Measurements from ENCODE around the gene DENND4B. TPM values are rescaled to one million over a fixed set of nuclear protein-coding genes. Genes with fewer than 3 reads are reported as not detected.
"Not testable (repeated sequence)": the region's sequence is repeated elsewhere in the genome, so short reads cannot be mapped to it uniquely, and the experiment has no call there.

Gene DENND4B
- polyA plus RNA-seq, 1 donor: 44.7 TPM

DNA sequence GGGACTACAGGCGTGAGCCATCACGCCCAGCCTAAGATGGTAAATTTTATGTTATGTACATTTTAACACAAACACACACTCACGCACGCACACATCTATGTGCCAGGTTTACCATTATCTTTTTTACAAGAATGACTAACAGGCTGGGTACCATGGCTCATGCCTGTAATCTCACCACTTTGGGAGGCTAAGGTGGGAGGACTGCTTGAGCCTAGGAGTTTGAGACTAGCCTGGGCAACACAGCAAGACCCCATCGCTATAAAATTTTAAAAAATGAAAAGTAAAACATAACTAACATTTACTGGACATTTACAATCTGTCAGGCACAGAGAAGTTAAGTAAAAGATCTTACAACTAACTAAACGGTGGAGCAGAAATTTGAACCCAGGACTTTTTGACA lies 38.4 kb downstream of the DENND4B start:
- H3K27ac ChIP-seq (ENCODE audit: low read length): no peak overlapping the region

DNA sequence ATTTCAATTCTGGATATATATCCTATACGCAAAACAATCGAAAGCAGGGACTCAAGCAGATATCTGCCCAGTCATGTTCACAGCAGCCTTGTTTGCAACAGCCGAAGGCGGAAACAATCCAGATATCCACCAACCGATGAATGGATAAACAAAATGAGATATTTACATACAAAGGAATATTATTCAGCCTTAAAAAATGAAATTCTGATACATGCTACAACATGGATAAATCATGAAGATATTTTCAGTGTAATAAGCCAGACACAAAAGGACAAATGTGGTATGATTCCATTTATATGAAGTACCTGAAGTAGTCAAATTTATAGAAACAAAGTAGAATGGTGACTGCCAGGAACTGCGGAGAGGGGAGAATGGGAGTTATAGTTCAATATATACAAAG lies 39.4 kb downstream of the DENND4B start:
- no peaks in the 10 kb centered on the region for H3K27me3 ChIP-seq (ENCODE audit: control insufficient read depth, insufficient read depth, low read length)
- H3K9me3 ChIP-seq (ENCODE audit: control insufficient read depth, low read depth, low read length): no peaks in the 10 kb centered on the region
- no peaks in the 10 kb centered on the region for H3K4me1 ChIP-seq (ENCODE audit: control insufficient read depth, insufficient read depth, low read length)
- peaks cover 12% of the 10 kb centered on the region for H3K36me3 ChIP-seq (ENCODE audit: control insufficient read depth, insufficient read depth, low read length)
- DNase-seq: no peak
- H3K27ac ChIP-seq (ENCODE audit: low read length): no peak overlapping the region
- no peak overlapping the region for H3K4me3 ChIP-seq (ENCODE audit: low read length)
- no CpG with 5 or more reads among the region's 6 CpGs for WGBS (ENCODE audit: insufficient coverage, low lambda C conversion rate)

More for the DNA sequence above, 38.4 kb downstream of the DENND4B start:
- 100% methylated on average over 1 of the region's 6 CpGs for WGBS (ENCODE audit: insufficient coverage, low lambda C conversion rate)
- no peaks in the 10 kb centered on the region for H3K9me3 ChIP-seq (ENCODE audit: control insufficient read depth, low read depth, low read length)
- H3K4me1 ChIP-seq (ENCODE audit: control insufficient read depth, insufficient read depth, low read length): no peaks in the 10 kb centered on the region
- no peak overlapping the region for H3K4me3 ChIP-seq (ENCODE audit: low read length)
- H3K36me3 ChIP-seq (ENCODE audit: control insufficient read depth, insufficient read depth, low read length): peaks cover 10% of the 10 kb centered on the region
- H3K27me3 ChIP-seq (ENCODE audit: control insufficient read depth, insufficient read depth, low read length): no peaks in the 10 kb centered on the region
- no peak for DNase-seq

DNA sequence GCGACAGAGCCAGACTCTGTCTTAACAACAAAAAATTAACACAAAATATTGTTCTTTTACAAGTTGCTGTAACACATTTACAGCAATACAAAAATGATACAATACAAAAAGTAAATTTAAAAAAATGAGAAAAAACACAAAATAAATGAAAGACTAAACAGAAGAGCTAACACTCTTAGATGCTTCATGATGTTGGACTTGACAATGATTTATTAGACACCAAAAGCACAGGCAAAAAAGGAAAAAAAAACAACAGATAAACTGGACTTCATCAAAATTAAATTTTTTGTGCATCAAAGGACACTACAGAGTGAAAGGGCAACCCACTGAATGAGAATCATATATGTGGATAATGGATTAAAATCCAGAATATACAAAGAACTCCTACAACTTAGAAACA lies 40.1 kb downstream of the DENND4B start:
- Histone ChIP-seq H3K4me3 (ENCODE audit: low read length) (no peak overlapping the region), H3K36me3 (ENCODE audit: control insufficient read depth, insufficient read depth, low read length) (peaks cover 12% of the 10 kb centered on the region), H3K27ac (ENCODE audit: low read length) (no peak overlapping the region), H3K4me1 (ENCODE audit: control insufficient read depth, insufficient read depth, low read length) (no peaks in the 10 kb centered on the region), H3K27me3 (ENCODE audit: control insufficient read depth, insufficient read depth, low read length) (no peaks in the 10 kb centered on the region), H3K9me3 (ENCODE audit: control insufficient read depth, low read depth, low read length) (no peaks in the 10 kb centered on the region)
- DNase-seq: no peak
- no CpG with 5 or more reads among the region's 1 CpG for WGBS (ENCODE audit: insufficient coverage, low lambda C conversion rate)

DNA sequence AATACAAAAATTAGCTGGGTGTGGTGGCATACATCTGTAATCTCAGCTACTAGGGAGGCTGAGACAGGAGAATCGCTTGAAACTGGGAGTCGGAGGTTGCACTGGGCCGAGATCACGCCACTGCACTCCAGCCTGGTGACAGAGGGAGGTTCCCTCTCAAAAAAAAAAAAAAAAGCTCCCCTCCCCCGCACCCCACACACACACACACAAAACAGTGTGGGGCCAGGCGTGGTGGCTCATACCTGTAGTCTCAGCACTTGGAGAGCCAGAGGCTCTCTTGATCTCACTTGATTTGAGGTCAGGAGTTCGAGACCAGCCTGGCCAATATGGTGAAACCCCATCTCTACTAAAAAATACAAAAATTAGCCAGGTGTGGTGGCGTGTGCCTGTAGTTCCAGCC lies 40.6 kb downstream of the DENND4B start:
- H3K4me1 ChIP-seq (ENCODE audit: control insufficient read depth, insufficient read depth, low read length); H3K27ac ChIP-seq (ENCODE audit: low read length); H3K4me3 ChIP-seq (ENCODE audit: low read length); DNase-seq; H3K9me3 ChIP-seq (ENCODE audit: control insufficient read depth, low read depth, low read length); H3K27me3 ChIP-seq (ENCODE audit: control insufficient read depth, insufficient read depth, low read length): not testable (repeated sequence)
- H3K36me3 ChIP-seq (ENCODE audit: control insufficient read depth, insufficient read depth, low read length): peaks cover 12% of the 10 kb centered on the region
- WGBS (ENCODE audit: insufficient coverage, low lambda C conversion rate): no CpG with 5 or more reads among the region's 8 CpGs

DNA sequence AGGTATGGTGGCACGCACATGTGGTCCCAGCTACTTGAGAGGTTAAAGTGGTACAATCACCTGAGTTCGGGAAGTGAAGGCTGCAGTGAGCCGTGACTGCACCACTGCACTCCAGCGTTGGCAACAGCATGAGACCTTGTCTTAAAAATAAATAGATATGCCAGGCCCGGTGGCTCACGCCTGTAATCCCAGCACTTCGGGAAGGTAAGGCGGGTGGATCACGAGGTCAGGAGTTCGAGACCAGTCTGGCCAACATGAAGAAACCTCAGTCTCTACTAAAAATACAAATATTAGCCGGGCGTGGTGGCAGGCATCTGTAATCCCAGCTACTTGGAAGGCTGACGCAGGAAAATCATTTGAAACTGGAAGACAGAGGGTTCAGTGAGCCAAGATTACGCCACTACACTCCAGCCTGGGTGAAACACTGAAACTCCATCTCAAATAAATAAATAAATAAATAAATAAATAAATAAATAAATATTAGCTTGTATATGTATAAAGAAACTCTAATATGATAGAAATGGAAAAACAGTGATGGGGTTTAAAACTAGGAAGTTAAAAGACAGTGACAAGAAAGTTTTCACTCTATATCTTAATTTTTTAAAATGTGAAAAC lies 42.6 kb downstream of the DENND4B start:
- Histone ChIP-seq H3K4me1 (ENCODE audit: control insufficient read depth, insufficient read depth, low read length) (no peaks in the 10 kb centered on the region), H3K27ac (ENCODE audit: low read length) (no peak overlapping the region), H3K4me3 (ENCODE audit: low read length) (no peak overlapping the region), H3K36me3 (ENCODE audit: control insufficient read depth, insufficient read depth, low read length) (peaks cover 20% of the 10 kb centered on the region), H3K9me3 (ENCODE audit: control insufficient read depth, low read depth, low read length) (no peaks in the 10 kb centered on the region), H3K27me3 (ENCODE audit: control insufficient read depth, insufficient read depth, low read length) (no peaks in the 10 kb centered on the region)
- WGBS (ENCODE audit: insufficient coverage, low lambda C conversion rate): no CpG with 5 or more reads among the region's 14 CpGs
- no peak for DNase-seq

DNA sequence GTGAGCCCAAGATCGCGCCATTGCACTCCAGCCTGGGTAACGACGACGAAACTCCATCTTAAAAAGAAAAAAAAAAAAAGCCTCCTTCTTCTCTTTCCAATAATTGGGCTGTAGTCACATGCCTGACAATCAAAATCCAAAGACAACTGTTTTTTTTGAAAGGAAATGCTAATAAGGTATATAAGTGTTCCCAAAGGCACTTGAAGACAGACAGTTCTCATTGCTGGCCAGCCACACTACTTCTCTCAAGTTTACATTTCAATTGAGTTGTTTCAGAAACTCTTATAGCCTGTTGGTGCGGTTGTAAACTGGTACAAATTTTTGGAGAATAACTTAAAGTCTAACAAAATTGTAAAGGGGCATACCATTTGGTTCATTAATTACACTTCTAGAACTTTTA lies 47.0 kb downstream of the DENND4B start:
- no peaks in the 10 kb centered on the region for H3K27me3 ChIP-seq (ENCODE audit: control insufficient read depth, insufficient read depth, low read length)
- H3K9me3 ChIP-seq (ENCODE audit: control insufficient read depth, low read depth, low read length): no peaks in the 10 kb centered on the region
- no peaks in the 10 kb centered on the region for H3K4me1 ChIP-seq (ENCODE audit: control insufficient read depth, insufficient read depth, low read length)
- no CpG with 5 or more reads among the region's 6 CpGs for WGBS (ENCODE audit: insufficient coverage, low lambda C conversion rate)
- H3K27ac ChIP-seq (ENCODE audit: low read length): no peak overlapping the region
- DNase-seq: no peak
- no peak overlapping the region for H3K4me3 ChIP-seq (ENCODE audit: low read length)
- peaks cover 18% of the 10 kb centered on the region for H3K36me3 ChIP-seq (ENCODE audit: control insufficient read depth, insufficient read depth, low read length)

DNA sequence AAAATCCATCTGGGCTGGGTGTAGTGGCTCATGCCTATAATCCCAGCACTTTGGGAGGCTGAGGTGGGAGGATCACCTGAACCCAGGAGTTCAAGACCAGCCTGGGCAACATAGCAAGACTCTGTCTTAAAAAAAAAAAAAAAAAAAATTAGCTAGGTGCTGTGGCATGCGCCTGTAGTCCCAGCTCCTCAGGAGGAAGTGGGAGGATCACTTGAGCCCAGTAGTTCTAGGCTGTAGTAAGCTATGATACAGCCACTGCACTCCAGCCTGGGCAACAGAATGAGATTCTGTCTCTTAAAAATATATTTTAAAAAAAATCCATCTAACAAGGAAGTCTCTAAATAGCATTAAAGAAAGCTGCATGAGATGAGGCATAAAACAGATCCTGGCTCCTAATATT lies 50.7 kb downstream of the DENND4B start:
- H3K4me3 ChIP-seq (ENCODE audit: low read length); H3K27ac ChIP-seq (ENCODE audit: low read length); H3K9me3 ChIP-seq (ENCODE audit: control insufficient read depth, low read depth, low read length); H3K4me1 ChIP-seq (ENCODE audit: control insufficient read depth, insufficient read depth, low read length); DNase-seq; H3K27me3 ChIP-seq (ENCODE audit: control insufficient read depth, insufficient read depth, low read length): not testable (repeated sequence)
- no CpG with 5 or more reads among the region's 1 CpG for WGBS (ENCODE audit: insufficient coverage, low lambda C conversion rate)
- H3K36me3 ChIP-seq (ENCODE audit: control insufficient read depth, insufficient read depth, low read length): peaks cover 11% of the 10 kb centered on the region

DNA sequence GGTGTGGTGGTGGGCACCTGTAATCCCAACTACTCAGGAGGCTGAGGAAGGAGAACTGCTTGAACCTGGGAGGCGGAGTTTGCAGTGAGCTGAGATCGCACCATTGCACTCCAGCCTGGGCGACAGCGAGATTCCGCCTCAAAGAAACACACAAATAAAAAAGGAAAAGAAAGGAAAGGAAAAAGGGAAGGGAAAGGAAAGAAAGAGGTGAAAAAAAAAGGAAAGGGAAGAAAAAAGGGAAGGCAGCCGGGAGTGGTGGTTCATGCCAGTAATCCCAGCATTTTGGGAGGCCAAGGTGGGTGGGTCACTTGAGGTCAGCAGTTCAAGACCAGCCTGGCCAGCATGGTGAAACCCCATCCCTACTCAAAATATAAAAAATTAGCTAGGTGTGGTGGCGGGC lies 55.5 kb downstream of the DENND4B start:
- not testable (repeated sequence) for H3K36me3 ChIP-seq (ENCODE audit: control insufficient read depth, insufficient read depth, low read length); DNase-seq; H3K27me3 ChIP-seq (ENCODE audit: control insufficient read depth, insufficient read depth, low read length); H3K4me1 ChIP-seq (ENCODE audit: control insufficient read depth, insufficient read depth, low read length); H3K4me3 ChIP-seq (ENCODE audit: low read length); H3K27ac ChIP-seq (ENCODE audit: low read length); H3K9me3 ChIP-seq (ENCODE audit: control insufficient read depth, low read depth, low read length)
- 100% methylated on average over 5 of the region's 7 CpGs for WGBS (ENCODE audit: insufficient coverage, low lambda C conversion rate)

DNA sequence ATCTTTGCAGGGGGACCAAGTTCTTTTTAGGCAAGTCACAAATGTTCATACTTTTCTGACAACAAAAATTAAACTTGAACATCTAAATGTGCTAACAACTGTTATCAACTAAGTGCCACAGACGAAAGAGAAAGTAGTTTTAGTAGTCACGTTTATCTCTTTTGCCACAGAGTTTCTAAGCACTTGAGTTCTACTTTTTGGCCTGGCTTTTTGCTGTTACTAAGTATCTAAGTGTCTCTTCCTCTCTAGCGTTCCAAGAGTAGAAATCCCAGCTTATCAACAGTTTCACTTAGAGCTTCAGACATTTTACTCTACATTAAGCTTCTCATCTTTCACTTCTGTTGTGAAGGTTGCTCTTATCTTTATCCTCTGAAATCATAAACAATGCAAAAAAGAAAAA lies 58.0 kb downstream of the DENND4B start:
- Histone ChIP-seq H3K36me3 (ENCODE audit: control insufficient read depth, insufficient read depth, low read length) (peaks cover 4% of the 10 kb centered on the region), H3K4me3 (ENCODE audit: low read length) (no peak overlapping the region), H3K4me1 (ENCODE audit: control insufficient read depth, insufficient read depth, low read length) (no peaks in the 10 kb centered on the region), H3K9me3 (ENCODE audit: control insufficient read depth, low read depth, low read length) (no peaks in the 10 kb centered on the region), H3K27ac (ENCODE audit: low read length) (no peak overlapping the region), H3K27me3 (ENCODE audit: control insufficient read depth, insufficient read depth, low read length) (no peaks in the 10 kb centered on the region)
- 50% methylated on average over 2 of the region's 3 CpGs for WGBS (ENCODE audit: insufficient coverage, low lambda C conversion rate)
- peak in 1 of 2 donors; percentile 14 for DNase-seq

DNA sequence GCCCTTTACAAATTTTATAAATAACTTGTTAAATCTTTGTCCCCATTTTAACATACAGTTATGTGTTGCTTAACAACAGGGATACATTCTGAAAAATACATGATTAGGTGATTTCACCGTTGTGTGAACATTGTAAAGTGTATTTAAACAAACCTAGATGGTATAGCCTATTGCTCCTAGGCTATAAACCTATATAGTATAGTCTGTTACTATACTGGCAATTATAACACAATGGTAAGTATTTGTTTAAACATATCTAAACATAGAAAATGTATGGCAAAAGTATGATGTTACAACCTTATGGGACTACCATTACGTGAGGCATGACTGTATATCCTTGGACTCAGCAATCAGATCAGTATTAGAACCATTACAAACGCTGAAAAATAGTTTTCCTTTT lies 60.4 kb downstream of the DENND4B start:
- WGBS (ENCODE audit: insufficient coverage, low lambda C conversion rate): 83% methylated on average over 2 of the region's 3 CpGs
- H3K27me3 ChIP-seq (ENCODE audit: control insufficient read depth, insufficient read depth, low read length): no peaks in the 10 kb centered on the region
- H3K9me3 ChIP-seq (ENCODE audit: control insufficient read depth, low read depth, low read length): no peaks in the 10 kb centered on the region
- H3K36me3 ChIP-seq (ENCODE audit: control insufficient read depth, insufficient read depth, low read length): peaks cover 4% of the 10 kb centered on the region
- H3K27ac ChIP-seq (ENCODE audit: low read length): no peak overlapping the region
- DNase-seq: no peak
- peaks cover 4% of the 10 kb centered on the region for H3K4me1 ChIP-seq (ENCODE audit: control insufficient read depth, insufficient read depth, low read length)
- no peak overlapping the region for H3K4me3 ChIP-seq (ENCODE audit: low read length)

DNA sequence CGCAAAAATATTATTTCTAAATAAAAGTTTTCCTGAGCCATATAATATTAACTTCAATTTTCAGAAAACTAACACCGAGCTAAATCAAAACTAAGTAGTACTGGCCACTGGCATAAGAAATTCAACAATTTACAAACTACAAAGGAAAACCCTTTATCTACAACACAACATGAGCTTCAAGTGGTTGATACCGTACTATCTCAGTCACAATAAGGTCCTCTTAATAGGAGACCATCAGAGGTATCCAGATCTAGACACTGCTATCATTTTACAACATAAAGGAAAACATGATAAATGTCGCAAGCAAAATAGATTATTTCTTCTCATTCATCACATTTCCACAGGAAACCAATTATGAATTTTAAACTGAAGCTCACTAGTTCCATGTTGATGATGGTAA lies 63.3 kb downstream of the DENND4B start:
- Histone ChIP-seq H3K27ac (ENCODE audit: low read length) (no peak overlapping the region), H3K27me3 (ENCODE audit: control insufficient read depth, insufficient read depth, low read length) (no peaks in the 10 kb centered on the region), H3K36me3 (ENCODE audit: control insufficient read depth, insufficient read depth, low read length) (no peaks in the 10 kb centered on the region), H3K9me3 (ENCODE audit: control insufficient read depth, low read depth, low read length) (no peaks in the 10 kb centered on the region), H3K4me3 (ENCODE audit: low read length) (no peak overlapping the region), H3K4me1 (ENCODE audit: control insufficient read depth, insufficient read depth, low read length) (peaks cover 4% of the 10 kb centered on the region)
- WGBS (ENCODE audit: insufficient coverage, low lambda C conversion rate): 80% methylated on average over 2 of the region's 4 CpGs
- DNase-seq: no peak
